ENCODE data around the gene FXYD6. TPM values are rescaled to one million over a fixed set of nuclear protein-coding genes. Genes with fewer than 3 reads are reported as not detected.

Gene FXYD6
- total RNA-seq, 1 experiment from 2014 or later = 12.2 TPM

DNA sequence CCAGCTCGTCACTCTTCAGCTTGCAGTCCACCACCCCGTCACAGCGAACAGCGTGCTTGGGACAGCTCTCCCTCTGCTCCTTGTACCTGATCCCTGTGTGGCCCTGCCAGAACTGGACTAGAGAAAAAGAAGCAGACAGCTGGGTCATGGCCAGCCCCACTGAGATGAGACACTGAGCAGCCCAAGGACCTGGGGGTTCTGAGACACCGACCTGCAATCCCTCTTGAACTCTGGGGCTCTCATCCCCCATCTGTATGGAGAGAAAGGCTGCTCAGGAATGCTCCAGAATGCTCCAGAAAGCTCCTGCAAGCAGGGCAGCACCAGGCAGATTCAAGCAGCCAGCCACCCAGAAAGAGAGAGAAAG, 37.9 kb upstream of the FXYD6 start:
- Histone ChIP-seq H3K4me1 (ENCODE audit: insufficient read depth, low read length, poor library complexity, severe bottlenecking) (no peaks in the 10 kb centered on the region), H3K36me3 (ENCODE audit: insufficient read depth, low read length, poor library complexity, severe bottlenecking) (no peaks in the 10 kb centered on the region), H3K27me3 (replicated peaks; ENCODE audit: insufficient read depth, low read depth, low read length, poor library complexity) (no peaks in the 10 kb centered on the region), H3K27ac (ENCODE audit: low read depth, low read length, poor library complexity, severe bottlenecking) (no peak overlapping the region), H3K4me3 (ENCODE audit: low read depth, low read length, poor library complexity, severe bottlenecking) (no peak overlapping the region), H3K9me3 (ENCODE audit: low read depth, low read length, poor library complexity, severe bottlenecking) (no peaks in the 10 kb centered on the region)
- ChIA-PET POLR2A (ENCODE audit: low non-redundant PET) (no interaction called here), CTCF (no interaction called here)
- intact Hi-C loops (cut with micrococcal nuclease; ENCODE audit: unreplicated experiment) = no loop called here
- no TSS peak for BruUV-seq (replicated peaks)
- TF ChIP-seq, protein P1, sequence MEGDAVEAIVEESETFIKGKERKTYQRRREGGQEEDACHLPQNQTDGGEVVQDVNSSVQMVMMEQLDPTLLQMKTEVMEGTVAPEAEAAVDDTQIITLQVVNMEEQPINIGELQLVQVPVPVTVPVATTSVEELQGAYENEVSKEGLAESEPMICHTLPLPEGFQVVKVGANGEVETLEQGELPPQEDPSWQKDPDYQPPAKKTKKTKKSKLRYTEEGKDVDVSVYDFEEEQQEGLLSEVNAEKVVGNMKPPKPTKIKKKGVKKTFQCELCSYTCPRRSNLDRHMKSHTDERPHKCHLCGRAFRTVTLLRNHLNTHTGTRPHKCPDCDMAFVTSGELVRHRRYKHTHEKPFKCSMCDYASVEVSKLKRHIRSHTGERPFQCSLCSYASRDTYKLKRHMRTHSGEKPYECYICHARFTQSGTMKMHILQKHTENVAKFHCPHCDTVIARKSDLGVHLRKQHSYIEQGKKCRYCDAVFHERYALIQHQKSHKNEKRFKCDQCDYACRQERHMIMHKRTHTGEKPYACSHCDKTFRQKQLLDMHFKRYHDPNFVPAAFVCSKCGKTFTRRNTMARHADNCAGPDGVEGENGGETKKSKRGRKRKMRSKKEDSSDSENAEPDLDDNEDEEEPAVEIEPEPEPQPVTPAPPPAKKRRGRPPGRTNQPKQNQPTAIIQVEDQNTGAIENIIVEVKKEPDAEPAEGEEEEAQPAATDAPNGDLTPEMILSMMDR (conservative IDR thresholded peaks at IDR 0.05; ENCODE audit: low read depth, low read length) = no peak
- no peak for TF ChIP-seq EZH2 (IDR thresholded peaks at IDR 0.05; ENCODE audit: borderline replicate concordance, low read depth, low read length, poor library complexity, severe bottlenecking)
- DNase-seq (ENCODE audit: low spot score) = no peak

DNA sequence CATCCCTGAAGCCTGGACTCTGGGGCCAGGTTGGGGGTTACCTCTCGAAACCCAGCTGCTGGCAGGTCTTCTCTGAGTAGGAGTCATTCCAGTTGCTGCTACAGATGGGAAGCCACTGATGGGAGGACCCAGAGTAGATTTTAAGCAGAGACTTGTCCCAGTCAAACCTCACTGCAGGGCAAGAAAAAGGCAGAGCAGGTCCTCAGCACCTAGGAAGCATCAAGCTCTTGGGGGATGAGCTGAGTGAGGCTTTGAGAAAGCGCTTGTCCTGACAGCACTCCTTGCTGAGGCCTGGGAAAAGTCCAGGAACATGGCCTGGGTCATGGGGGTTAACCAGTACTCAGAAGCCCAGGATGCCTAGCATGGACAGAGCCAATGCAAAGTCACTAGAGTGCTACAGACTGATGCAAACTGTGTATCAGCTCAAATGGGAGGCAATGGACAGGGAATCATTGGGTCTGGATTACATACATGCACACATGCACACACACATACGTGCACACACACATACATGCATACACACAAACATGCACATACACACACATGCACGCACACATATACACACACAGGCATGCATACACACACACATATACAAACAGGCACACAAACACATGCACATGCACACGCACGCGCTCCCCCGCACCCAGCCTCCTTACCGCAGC, 37.4 kb upstream of the FXYD6 start:
- DNase-seq (ENCODE audit: low spot score) = no peak
- POLR2A ChIA-PET (ENCODE audit: low non-redundant PET) = no interaction called here
- no peak overlapping the region for H3K27ac ChIP-seq (ENCODE audit: low read depth, low read length, poor library complexity, severe bottlenecking)

DNA sequence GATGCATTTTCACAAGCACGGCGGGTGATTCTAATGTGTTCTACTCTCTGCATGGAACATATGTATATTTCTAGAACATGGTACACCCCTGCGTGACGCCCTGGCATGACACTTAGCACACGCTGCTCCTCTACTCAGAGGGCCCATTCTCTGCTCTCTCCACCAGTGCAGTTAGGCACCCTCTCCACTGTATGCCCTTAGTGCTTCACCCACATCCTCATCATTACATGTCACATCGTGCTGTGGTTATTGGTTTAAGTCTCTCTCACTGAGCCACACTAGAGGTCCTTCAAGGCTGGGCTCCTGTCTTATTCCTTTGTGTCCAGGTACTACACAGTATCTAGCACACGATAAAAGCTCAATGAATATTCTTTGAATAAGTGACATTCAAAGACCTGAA, 36.0 kb upstream of the FXYD6 start:
- Histone ChIP-seq H3K9me3 (ENCODE audit: low read depth, low read length, poor library complexity, severe bottlenecking) (no peaks in the 10 kb centered on the region), H3K27me3 (replicated peaks; ENCODE audit: insufficient read depth, low read depth, low read length, poor library complexity) (no peaks in the 10 kb centered on the region), H3K4me1 (ENCODE audit: insufficient read depth, low read length, poor library complexity, severe bottlenecking) (peaks cover 10% of the 10 kb centered on the region), H3K27ac (ENCODE audit: low read depth, low read length, poor library complexity, severe bottlenecking) (no peak overlapping the region), H3K4me3 (ENCODE audit: low read depth, low read length, poor library complexity, severe bottlenecking) (no peak overlapping the region), H3K36me3 (ENCODE audit: insufficient read depth, low read length, poor library complexity, severe bottlenecking) (no peaks in the 10 kb centered on the region)
- CTCF ChIA-PET = no interaction called here
- TF ChIP-seq EZH2 (IDR thresholded peaks at IDR 0.05; ENCODE audit: borderline replicate concordance, low read depth, low read length, poor library complexity, severe bottlenecking) = no peak
- TF ChIP-seq, protein P1 (conservative IDR thresholded peaks at IDR 0.05; ENCODE audit: low read depth, low read length) = no peak
- POLR2A ChIA-PET (ENCODE audit: low non-redundant PET) = interaction anchor here (0.6 kb wide), 1 partner anchor 9 kb away, joined by 3 read pairs; no protein-coding TSS in a partner anchor
- no TSS peak for BruUV-seq (replicated peaks)
- DNase-seq (ENCODE audit: low spot score) = no peak
- intact Hi-C loops (cut with micrococcal nuclease; ENCODE audit: unreplicated experiment) = no loop called here

More for the DNA sequence above, 37.4 kb upstream of the FXYD6 start:
- Histone ChIP-seq H3K27me3 (replicated peaks; ENCODE audit: insufficient read depth, low read depth, low read length, poor library complexity) (no peaks in the 10 kb centered on the region), H3K4me1 (ENCODE audit: insufficient read depth, low read length, poor library complexity, severe bottlenecking) (no peaks in the 10 kb centered on the region), H3K36me3 (ENCODE audit: insufficient read depth, low read length, poor library complexity, severe bottlenecking) (no peaks in the 10 kb centered on the region), H3K4me3 (ENCODE audit: low read depth, low read length, poor library complexity, severe bottlenecking) (no peak overlapping the region), H3K9me3 (ENCODE audit: low read depth, low read length, poor library complexity, severe bottlenecking) (no peaks in the 10 kb centered on the region)
- CTCF ChIA-PET = no interaction called here
- BruUV-seq (replicated peaks) = no TSS peak
- no peak for TF ChIP-seq EZH2 (IDR thresholded peaks at IDR 0.05; ENCODE audit: borderline replicate concordance, low read depth, low read length, poor library complexity, severe bottlenecking)
- TF ChIP-seq, protein P1 (conservative IDR thresholded peaks at IDR 0.05; ENCODE audit: low read depth, low read length) = no peak
- intact Hi-C loops (cut with micrococcal nuclease; ENCODE audit: unreplicated experiment) = no loop called here

Measured in A673 (cell line).